Measurements from ENCODE around the gene SLPI.

Gene SLPI

GRCh38 chr20:45269754-45270270 lies 15.4 kb upstream of the SLPI start:
- no peak for DNase-seq

- no peak for DNase-seq
These were observed 14.7 kb upstream of the SLPI start for GRCh38 chr20:45269056-45269455.

GRCh38 chr20:45268531-45268930 lies 14.2 kb upstream of the SLPI start:
- DNase-seq: no peak

- DNase-seq: no peak
These were observed 12.6 kb upstream of the SLPI start for GRCh38 chr20:45266977-45267376.

GRCh38 chr20:45263556-45264266 lies 9.3 kb upstream of the SLPI start:
- no peak for DNase-seq

GRCh38 chr20:45258664-45259063 lies 4.3 kb upstream of the SLPI start:
- DNase-seq: no peak

- DNase-seq: no peak
These were observed 3.9 kb upstream of the SLPI start for GRCh38 chr20:45258259-45258658.

GRCh38 chr20:45257711-45258110 lies 3.3 kb upstream of the SLPI start:
- no peak for DNase-seq

- no peak for DNase-seq
These were observed 2.8 kb upstream of the SLPI start for GRCh38 chr20:45257161-45257560.

GRCh38 chr20:45253261-45253660 lies 1.1 kb downstream of the SLPI start:
- no peak for DNase-seq

GRCh38 chr20:45251884-45252560 lies 2.3 kb downstream of the SLPI start:
- DNase-seq: no peak

- no peak for DNase-seq
These were observed 5.8 kb downstream of the SLPI start for GRCh38 chr20:45248609-45249008.

GRCh38 chr20:45247865-45248264 lies 6.5 kb downstream of the SLPI start:
- no peak for DNase-seq

GRCh38 chr20:45246109-45246508 lies 8.3 kb downstream of the SLPI start:
- DNase-seq: no peak

- DNase-seq: no peak
These were observed 16.2 kb downstream of the SLPI start for GRCh38 chr20:45238139-45238538.

- no peak for DNase-seq
These were observed 18.4 kb downstream of the SLPI start for GRCh38 chr20:45235995-45236394.

- no peak for DNase-seq
These were observed 23.7 kb downstream of the SLPI start for GRCh38 chr20:45230631-45231030.

GRCh38 chr20:45229264-45230056 lies 24.9 kb downstream of the SLPI start:
- no peak for DNase-seq

GRCh38 chr20:45226287-45226686 lies 28.1 kb downstream of the SLPI start:
- DNase-seq: no peak

GRCh38 chr20:45223136-45223535 lies 31.2 kb downstream of the SLPI start:
- DNase-seq: no peak

GRCh38 chr20:45221076-45221475 lies 33.3 kb downstream of the SLPI start, which contains the start of gene SEMG2:
TSS of gene SEMG2 (plus strand) at chr20:45221373. CDS start at chr20:45221390, 17 bp downstream.
- no peak for DNase-seq

- no peak for DNase-seq
These were observed 35.7 kb downstream of the SLPI start for GRCh38 chr20:45218636-45219035.

GRCh38 chr20:45218124-45218523 lies 36.2 kb downstream of the SLPI start:
- no peak for DNase-seq

GRCh38 chr20:45212836-45213235 lies 41.5 kb downstream of the SLPI start:
- no peak for DNase-seq

Data from femur (tissue), 1 donor.